NCI-H2107 treated with DMSO at 0.1 percent for 48 hours (cell line): ENCODE data around the gene ZNF839.
"Not testable (repeated sequence)": the region's sequence is repeated elsewhere in the genome, so short reads cannot be mapped to it uniquely, and the experiment has no call there.

Source experiments
- DNase-seq: peaks from one replicate; lab custom pipeline; 2025; ENCODE audit not compliant: unreplicated experiment; lab: John Stamatoyannopoulos, UW

Gene ZNF839

DNA sequence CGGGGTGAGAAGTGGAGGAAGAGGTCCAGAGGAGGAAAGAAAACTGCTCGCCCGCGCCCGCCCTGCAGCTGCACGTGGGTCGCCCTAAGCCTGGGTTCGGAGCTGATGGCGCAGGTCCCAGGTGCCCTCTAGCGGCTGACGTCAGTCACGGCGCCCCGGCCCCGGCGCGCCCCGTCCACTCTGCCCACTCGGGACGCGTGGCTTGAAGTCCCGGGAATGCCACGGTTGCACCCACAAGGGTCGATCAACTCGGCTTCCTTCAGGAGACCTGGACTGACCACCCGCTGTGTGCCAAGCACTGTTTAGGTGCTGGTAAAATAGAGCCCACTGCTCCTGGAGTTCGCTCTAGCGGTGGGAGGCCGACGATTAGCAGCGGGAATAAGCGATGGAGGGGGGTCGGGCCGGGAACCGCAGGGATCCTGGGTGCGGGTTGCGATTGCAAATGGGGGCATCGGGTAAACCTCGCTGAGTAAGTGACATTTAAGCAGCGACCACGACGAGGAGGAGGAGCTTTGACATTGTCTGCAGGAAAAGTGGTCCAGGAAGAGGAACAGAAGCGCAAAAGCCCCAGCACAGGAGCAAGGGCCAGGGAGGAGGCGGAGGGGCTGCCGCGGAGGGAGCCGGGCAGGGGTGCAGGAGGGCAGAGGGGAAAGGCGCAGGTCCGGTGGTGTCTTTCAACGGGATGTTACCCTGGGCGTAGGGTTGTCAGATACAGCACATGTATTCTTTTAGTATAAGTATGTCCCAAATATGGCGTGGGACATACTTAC is 5.1 kb upstream of the ZNF839 start:
- peak; percentile 81 for DNase-seq

GRCh38 chr14:102315121-102315520 is 4.4 kb upstream of the ZNF839 start:
- DNase-seq: no peak

GRCh38 chr14:102316338-102316742 is 3.2 kb upstream of the ZNF839 start:
- peak; percentile 83 for DNase-seq

GRCh38 chr14:102316743-102317563 is 2.6 kb upstream of the ZNF839 start:
- DNase-seq: peak; percentile 93

DNA sequence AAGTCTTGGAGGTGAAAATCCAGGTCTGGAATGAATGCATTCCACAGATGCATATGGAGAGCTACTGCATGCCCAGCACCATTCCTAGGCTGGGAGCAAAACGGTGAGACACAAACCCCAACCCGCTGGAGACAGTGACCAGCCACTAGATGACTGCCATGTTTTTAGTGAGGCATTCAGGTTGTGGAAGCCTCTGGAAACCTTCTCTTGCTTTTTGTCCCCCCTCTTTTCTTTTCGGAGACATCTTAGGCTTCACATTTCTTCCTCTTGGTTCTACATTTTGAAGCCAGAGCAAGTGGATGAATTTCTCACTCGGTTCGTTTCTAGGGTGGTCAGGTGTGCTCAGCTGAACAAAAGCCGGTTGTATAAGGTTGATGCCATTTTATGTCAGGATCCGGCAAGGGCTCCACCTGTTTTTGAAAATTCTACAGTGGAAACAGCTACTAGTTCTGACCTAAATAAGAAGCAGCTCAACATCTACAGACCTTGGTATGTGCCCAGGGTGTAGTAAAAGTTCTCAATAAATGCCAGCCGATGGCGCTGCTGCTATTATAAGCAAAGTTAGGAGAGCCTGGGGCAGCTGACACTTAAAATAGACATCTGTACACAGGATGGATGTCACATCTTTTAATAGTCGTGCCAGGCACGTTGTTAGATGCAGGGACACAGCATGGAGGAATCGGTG is 1.8 kb upstream of the ZNF839 start:
- DNase-seq: peak; percentile 71

DNA sequence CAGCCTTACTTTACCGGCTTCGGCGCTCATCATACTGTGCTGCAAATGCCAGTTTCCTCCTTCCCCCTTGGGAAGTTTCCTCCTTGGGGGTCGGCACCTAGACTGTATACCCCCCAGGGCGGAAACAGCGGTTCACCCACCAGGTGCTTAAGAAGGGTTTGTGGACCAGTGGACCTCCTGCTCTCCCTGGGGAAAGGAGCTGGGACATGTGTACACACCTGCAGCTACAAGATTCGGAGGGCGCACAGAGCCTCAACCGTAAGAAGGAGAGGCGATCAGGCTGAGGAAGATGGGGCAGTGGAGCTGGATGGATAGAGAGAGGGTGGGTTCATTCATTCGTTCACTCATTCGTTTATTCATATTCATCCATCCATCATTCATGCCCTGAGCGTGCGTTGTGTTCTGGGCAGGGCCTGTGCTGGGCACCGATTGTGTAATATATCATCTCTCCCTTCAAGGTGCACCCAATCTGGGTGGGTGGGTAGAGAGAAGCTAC is 717 bp upstream of the ZNF839 start:
- DNase-seq: no peak

DNA sequence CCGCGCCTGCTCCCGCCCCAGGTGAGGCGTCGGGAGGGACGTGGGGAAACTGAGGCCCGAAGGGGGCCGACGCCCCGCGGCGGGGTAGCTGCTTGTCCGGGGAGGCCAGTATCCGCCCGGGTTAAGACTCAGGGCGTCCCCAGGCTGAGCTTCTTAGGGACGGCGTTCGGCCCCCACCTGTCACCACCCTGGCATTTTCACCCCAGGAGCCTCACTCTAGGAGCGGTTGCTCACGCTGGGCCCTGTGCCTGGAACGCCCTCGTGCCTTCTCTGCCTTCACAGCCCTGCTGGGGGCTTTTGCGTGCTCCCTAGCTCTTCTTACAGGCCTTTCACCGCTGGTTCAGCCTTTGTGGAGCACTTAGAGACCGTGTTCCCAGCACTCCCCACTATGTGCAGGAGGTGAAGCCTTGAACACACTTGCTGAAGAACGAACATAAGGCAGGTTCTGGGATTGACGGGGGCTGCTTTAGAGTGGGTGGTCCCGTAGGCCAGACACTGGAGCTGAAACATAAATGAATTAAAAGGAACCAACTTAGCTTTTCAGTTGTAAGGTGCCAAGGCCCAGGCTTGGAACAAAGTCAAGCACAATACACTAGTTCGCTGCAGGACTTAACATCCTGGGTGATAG is 601 bp downstream of the ZNF839 start:
- no peak for DNase-seq

DNA sequence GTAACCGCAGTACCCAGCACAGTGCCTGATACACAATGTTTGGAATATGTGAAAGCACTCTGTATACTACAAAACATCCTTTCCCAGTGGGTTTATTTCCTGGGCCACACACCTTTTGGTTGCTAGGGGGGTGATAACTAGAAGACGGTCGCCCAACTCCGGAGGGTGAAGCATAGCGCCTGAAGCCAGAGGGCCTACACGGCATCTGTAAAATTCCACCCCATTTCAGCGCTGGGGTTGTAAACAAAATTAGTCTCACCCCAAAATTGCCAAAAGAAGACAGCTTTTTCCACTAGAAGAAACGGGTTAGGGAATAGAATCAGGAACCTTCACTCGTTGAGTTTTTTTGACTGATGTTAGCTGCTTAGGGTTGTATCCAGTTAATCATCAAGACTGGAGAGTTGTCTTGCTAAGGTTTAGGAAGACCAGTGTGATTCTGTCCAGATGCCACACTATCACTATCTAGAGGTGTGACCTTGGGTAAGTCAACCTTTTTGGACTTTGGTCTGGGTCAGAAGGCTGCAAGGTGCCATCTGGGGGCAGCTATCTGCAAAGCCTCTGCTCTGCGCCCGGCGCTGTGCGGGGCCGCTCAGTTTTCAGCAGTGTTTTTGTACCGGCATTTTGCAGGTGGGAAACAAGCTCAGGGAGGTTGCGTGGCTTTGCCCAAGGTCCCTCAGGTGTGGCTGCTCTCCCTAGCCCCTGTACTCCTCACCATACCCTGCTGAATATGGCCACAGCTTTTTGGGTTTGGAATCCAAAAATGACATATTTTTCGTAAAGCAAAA is 1.3 kb downstream of the ZNF839 start:
- DNase-seq: no peak

DNA sequence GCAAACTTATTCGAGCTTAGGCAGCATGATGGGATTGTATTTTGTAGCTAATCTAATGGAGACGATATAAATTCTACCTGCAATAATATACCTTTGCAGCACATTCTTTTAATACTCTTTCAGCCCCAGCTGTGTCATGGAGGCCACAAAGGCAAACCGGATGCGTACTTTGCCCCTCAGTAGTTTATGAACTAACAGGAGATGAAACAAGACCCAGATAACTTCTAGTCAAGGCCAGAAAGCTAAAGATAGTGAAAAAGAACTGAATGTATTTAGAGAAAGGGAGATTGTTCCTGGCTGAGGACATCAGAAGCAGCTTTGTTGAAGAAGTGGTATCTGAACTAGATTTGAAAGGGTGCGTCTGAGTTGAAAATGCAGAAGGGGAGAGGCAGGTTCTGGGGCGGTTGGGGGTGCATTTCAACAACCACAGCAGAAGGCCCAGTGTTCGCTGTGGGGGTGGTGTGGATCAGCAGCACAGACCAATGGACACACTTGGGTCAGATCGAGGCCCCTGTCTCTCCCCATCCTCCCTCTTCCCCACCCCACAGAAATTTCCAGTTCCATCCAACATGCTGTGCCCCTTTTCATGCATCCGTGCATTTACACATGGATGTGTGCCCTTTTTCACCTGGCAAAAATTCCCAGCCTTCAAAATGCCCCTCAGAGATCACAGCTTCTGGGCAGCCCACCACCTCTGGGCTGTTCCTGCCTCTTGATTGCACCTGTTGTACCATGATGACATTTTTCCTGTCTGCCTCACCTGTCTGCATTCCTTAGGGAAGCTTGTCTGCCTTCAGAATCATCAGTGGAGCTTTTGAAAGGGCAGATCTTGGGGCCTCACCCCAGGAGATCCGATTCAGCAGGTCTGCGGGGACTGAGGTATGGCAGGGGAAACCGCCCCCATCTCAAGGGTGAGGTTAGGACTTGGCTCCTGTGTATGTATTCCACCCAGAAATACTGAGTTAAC is 2.2 kb downstream of the ZNF839 start:
- no peak for DNase-seq

DNA sequence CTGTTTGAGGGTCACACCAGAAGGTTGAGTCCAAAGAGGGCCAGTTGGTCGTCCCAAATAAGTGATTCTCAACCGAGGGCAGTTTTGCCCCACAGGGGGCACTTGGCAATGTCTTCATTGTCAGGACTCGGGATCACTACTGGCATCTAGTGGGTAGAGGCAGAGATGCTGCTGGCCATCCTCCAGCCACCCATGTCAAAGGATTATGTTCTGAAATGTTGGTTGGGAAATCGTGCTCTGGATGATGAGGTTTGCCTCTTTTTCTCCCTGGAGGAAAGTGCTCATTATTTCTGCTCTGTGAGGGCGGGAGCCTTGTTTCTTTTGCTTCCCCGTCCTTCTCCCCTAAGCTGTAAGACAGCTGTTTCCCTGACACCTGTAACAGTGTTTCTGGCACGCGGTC is 3.6 kb downstream of the ZNF839 start:
- DNase-seq: peak; percentile 23

- DNase-seq: no peak
Measured at GRCh38 chr14:102325791-102326345, 6.3 kb downstream of the ZNF839 start.

GRCh38 chr14:102326583-102326982 is 7.0 kb downstream of the ZNF839 start:
- DNase-seq: no peak

- DNase-seq: not testable (repeated sequence)
Measured at GRCh38 chr14:102329381-102329780, 9.8 kb downstream of the ZNF839 start.

- no peak for DNase-seq
Measured at GRCh38 chr14:102330806-102331205, 11.3 kb downstream of the ZNF839 start.

DNA sequence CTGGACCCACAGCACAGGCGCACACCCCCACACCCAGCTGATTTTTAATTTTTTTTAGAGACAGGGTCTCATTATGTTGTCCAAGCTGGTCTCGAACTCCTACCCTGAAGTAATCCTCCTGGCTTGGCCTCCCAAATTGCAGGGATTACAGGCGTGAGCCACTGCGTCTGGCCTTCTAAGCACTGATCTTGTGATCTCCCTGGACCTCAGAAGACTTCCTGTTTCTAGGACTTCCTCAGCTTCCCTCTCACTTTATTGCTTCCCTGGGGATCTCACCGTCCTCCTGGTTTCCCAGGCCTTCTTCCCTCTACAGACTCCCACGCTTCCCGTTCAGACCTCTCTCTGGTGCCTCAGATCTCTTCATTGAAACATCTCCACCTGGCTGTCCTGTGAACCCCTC is 13.8 kb downstream of the ZNF839 start:
- DNase-seq: no peak

GRCh38 chr14:102333795-102334705 is 14.5 kb downstream of the ZNF839 start:
- DNase-seq: no peak

GRCh38 chr14:102335163-102335562 is 15.6 kb downstream of the ZNF839 start:
- DNase-seq: no peak

DNA sequence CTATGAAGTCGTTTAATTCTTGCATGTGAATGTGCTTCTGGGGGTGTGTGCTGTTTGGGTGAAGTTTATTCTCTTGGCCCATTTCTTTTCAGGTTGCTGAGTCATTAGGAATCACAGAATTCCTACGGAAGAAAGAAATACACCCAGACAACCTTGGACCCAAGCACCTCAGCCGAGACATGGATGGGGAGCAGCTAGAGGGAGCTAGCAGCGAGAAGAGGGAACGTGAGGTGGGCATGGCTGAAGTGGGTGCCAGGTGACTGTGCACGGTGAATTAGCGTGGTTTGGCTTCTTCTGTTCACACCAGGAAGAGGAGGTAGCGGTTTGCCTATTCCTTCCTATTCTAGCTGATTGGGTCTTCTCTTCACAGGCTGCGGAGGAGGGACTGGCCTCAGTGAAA is 19.2 kb downstream of the ZNF839 start:
- DNase-seq: no peak
